A549 treated with AZD2906 at 1 μM for 4 hours (cell line): ENCODE data around the gene SCAMP3. TPM values are rescaled to one million over a fixed set of nuclear protein-coding genes. Genes with fewer than 3 reads are reported as not detected.

Source experiments
- total RNA-seq: library from RNA; stranded (reverse); fragments of 200-300 nt; extraction: Qiagen RNA extraction; gene quantifications from 5 replicates; pipeline ENCODE4 v1.2.3, GENCODE V29; 2022

Gene SCAMP3
- total RNA-seq: 96.0 to 128 TPM (median 117 TPM) in 5 replicates

GRCh38 chr1:155261852-155262673, at the start of gene SCAMP3:
Gene SCAMP3, minus strand, starts transcription at chr1:155262360. Its CDS starts 209 bp downstream, at chr1:155262151.

GRCh38 chr1:155308493-155309422, 46.6 kb upstream of the SCAMP3 start, which contains the start of gene FDPS:
Gene FDPS, plus strand, starts transcription at chr1:155308866. Its CDS starts 924 bp downstream, at chr1:155309790.

GRCh38 chr1:155301342-155301841, 39.2 kb upstream of the SCAMP3 start, which contains the start of gene PKLR:
Gene PKLR, minus strand, starts transcription at chr1:155301438. Its CDS starts 43 bp downstream, at chr1:155301395.

GRCh38 chr1:155277070-155277901, 15.1 kb upstream of the SCAMP3 start, which contains the start of gene HCN3:
Gene HCN3, plus strand, starts transcription at chr1:155277463. Its CDS starts 128 bp downstream, at chr1:155277591.

GRCh38 chr1:155273343-155274245, 11.4 kb upstream of the SCAMP3 start, which contains the start of gene CLK2:
Gene CLK2, minus strand, starts transcription at chr1:155273504. Its CDS starts 2,527 bp downstream, at chr1:155270977.

GRCh38 chr1:155255243-155256007, 6.7 kb downstream of the SCAMP3 start, which contains the start of gene ENTREP3:
Gene ENTREP3, minus strand, starts transcription at chr1:155255483. Its CDS starts 606 bp downstream, at chr1:155254877.

GRCh38 chr1:155208541-155209311, 53.4 kb downstream of the SCAMP3 start, which contains the start of gene MTX1:
Gene MTX1, plus strand, starts transcription at chr1:155208695. Its CDS starts 110 bp downstream, at chr1:155208805.

GRCh38 chr1:155207806-155208540, 54.2 kb downstream of the SCAMP3 start, which contains the start of gene THBS3:
Gene THBS3, minus strand, starts transcription at chr1:155207897. Its CDS starts 21 bp downstream, at chr1:155207876.

Other genes with a start within 250 kb of the SCAMP3 start
- gene DCST2, start 228.6 kb downstream of the SCAMP3 start, total RNA-seq: 0.37 to 1.2 TPM (median 0.71 TPM) in 5 replicates
- 0.05 to 0.07 TPM in 2 of 5 replicates, not detected in the others for gene DCST1, start 228.5 kb downstream of the SCAMP3 start, total RNA-seq
- 76.8 to 119 TPM (median 109 TPM) in 5 replicates for gene ADAM15, start 211.0 kb downstream of the SCAMP3 start, total RNA-seq
- 15.5 to 17.4 TPM (median 16.3 TPM) in 5 replicates for gene EFNA4, start 198.6 kb downstream of the SCAMP3 start, total RNA-seq
- 12.3 to 14.8 TPM (median 14.2 TPM) in 5 replicates for gene EFNA3, start 183.5 kb downstream of the SCAMP3 start, total RNA-seq
- 21.7 to 30.6 TPM (median 26.3 TPM) in 5 replicates for gene EFNA1, start 134.5 kb downstream of the SCAMP3 start, total RNA-seq
- 31.8 to 37.5 TPM (median 32.9 TPM) in 5 replicates for gene SLC50A1, start 126.5 kb downstream of the SCAMP3 start, total RNA-seq
- gene DPM3, start 121.8 kb downstream of the SCAMP3 start, total RNA-seq: 74.0 to 113 TPM (median 104 TPM) in 5 replicates
- gene KRTCAP2, start 89.1 kb downstream of the SCAMP3 start, total RNA-seq: 212 to 265 TPM (median 253 TPM) in 5 replicates
- gene TRIM46, start 88.5 kb downstream of the SCAMP3 start, total RNA-seq: 2.0 to 3.1 TPM (median 2.9 TPM) in 5 replicates
- 6.3 to 9.1 TPM (median 8.6 TPM) in 5 replicates for gene THBS3, start 54.5 kb downstream of the SCAMP3 start, total RNA-seq
- 67.5 to 77.3 TPM (median 75.2 TPM) in 5 replicates for gene MTX1, start 53.7 kb downstream of the SCAMP3 start, total RNA-seq
- 26.2 to 38.1 TPM (median 32.7 TPM) in 5 replicates for gene ENTREP3, start 6.9 kb downstream of the SCAMP3 start, total RNA-seq
- 19.6 to 28.0 TPM (median 23.6 TPM) in 5 replicates for gene CLK2, start 11.1 kb upstream of the SCAMP3 start, total RNA-seq
- gene HCN3, start 15.1 kb upstream of the SCAMP3 start, total RNA-seq: 3.1 to 5.8 TPM (median 4.5 TPM) in 5 replicates
- gene PKLR, start 39.1 kb upstream of the SCAMP3 start, total RNA-seq: 0.02 TPM in 3 of 5 replicates, not detected in the others
- gene FDPS, start 46.5 kb upstream of the SCAMP3 start, total RNA-seq: 159 to 178 TPM (median 164 TPM) in 5 replicates
- 40.0 to 56.3 TPM (median 51.9 TPM) in 5 replicates for gene RUSC1, start 58.5 kb upstream of the SCAMP3 start, total RNA-seq